Neural progenitor cell (in vitro differentiated cells): ENCODE measurements around the gene GSDME. TPM values are rescaled to one million over a fixed set of nuclear protein-coding genes. Genes with fewer than 3 reads are reported as not detected.

Source experiments
- DNase-seq: peaks from one replicate; pipeline ENCODE4 v3.0.0-alpha.2; 2016; ENCODE audit warnings: low spot score
- H2AFZ ChIP-seq: fragments of 200-600 bp; sonication (generic); replicated peaks from 2 replicates; pipeline ENCODE4 v1.6.1; 2016; ENCODE audit warnings: antibody characterized with exemption
- H3F3A ChIP-seq: fragments of 200-600 bp; sonication (generic); 2 replicates; pipeline ENCODE4 v1.6.1; 2016; ENCODE audit warnings: antibody characterized with exemption, low read depth
- H3K27ac ChIP-seq: fragments of 200-600 bp; sonication (generic); 2 replicates; pipeline ENCODE4 v1.5.1; 2016; ENCODE audit warnings: mild to moderate bottlenecking
- H3K27me3 ChIP-seq: fragments of 200-600 bp; sonication (generic); 2 replicates; pipeline ENCODE4 v1.6.1; 2016; ENCODE audit warnings: mild to moderate bottlenecking, moderate library complexity
- H3K36me3 ChIP-seq: fragments of 200-600 bp; sonication (generic); 2 replicates; pipeline ENCODE4 v1.5.1; 2016
- H3K4me1 ChIP-seq: fragments of 200-600 bp; sonication (generic); 2 replicates; pipeline ENCODE4 v1.6.1; 2016; ENCODE audit warnings: mixed run types
- H3K4me2 ChIP-seq: fragments of 200-600 bp; sonication (generic); 2 replicates; pipeline ENCODE4 v1.6.1; 2016
- H3K4me3 ChIP-seq: fragments of 200-600 bp; sonication (generic); 2 replicates; pipeline ENCODE4 v1.5.1; 2016
- H3K79me2 ChIP-seq: fragments of 200-600 bp; sonication (generic); 2 replicates; pipeline ENCODE4 v1.6.1; 2016; ENCODE audit warnings: low read depth
- H3K9ac ChIP-seq: fragments of 200-600 bp; sonication (generic); 2 replicates; pipeline ENCODE4 v1.6.1; 2016
- H3K9me3 ChIP-seq: fragments of 200-600 bp; sonication (generic); 2 replicates; pipeline ENCODE4 v1.5.1; 2016; ENCODE audit warnings: low read depth
- H4K20me1 ChIP-seq: fragments of 200-600 bp; sonication (generic); 2 replicates; pipeline ENCODE4 v1.6.1; 2016; ENCODE audit warnings: low read depth
- H3K27ac Mint-ChIP-seq: 3 replicates; pipeline ENCODE4 v1.8.0; 2021; ENCODE audit warnings: mixed read lengths
- H3K27me3 Mint-ChIP-seq: 2 replicates; pipeline ENCODE4 v1.8.0; 2022; ENCODE audit warnings: low read depth, mild to moderate bottlenecking, inconsistent platforms, moderate library complexity, mixed read lengths; ENCODE audit not compliant: insufficient read depth
- H3K36me3 Mint-ChIP-seq: 3 replicates; pipeline ENCODE4 v1.8.0; 2021; ENCODE audit warnings: mixed read lengths
- H3K4me1 Mint-ChIP-seq: 3 replicates; pipeline ENCODE4 v1.8.0; 2021; ENCODE audit warnings: mixed read lengths
- H3K4me3 Mint-ChIP-seq: 3 replicates; pipeline ENCODE4 v1.8.0; 2021; ENCODE audit warnings: mild to moderate bottlenecking, moderate library complexity, mixed read lengths
- H3K9me3 Mint-ChIP-seq: 3 replicates; pipeline ENCODE4 v1.8.0; 2020; ENCODE audit warnings: mixed read lengths
- CTCF ChIP-seq: fragments of 200-600 bp; sonication (generic); IDR thresholded peaks from 2 replicates; pipeline ENCODE4 v1.5.1; 2017; ENCODE audit warnings: antibody characterized with exemption, mild to moderate bottlenecking
- EZH2 ChIP-seq: fragments of 200-600 bp; sonication (generic); IDR thresholded peaks from 2 replicates; pipeline ENCODE4 v1.6.1; 2017; ENCODE audit warnings: antibody characterized with exemption, mild to moderate bottlenecking, moderate library complexity
- EZH2phosphoT487 ChIP-seq: fragments of 200-600 bp; sonication (generic); IDR thresholded peaks from 2 replicates; pipeline ENCODE4 v1.6.1; 2017; ENCODE audit warnings: antibody characterized with exemption
- total RNA-seq: library from RNA; depleted of rRNA; stranded (reverse); fragments of >200 nt; gene quantifications from 2 replicates; pipeline ENCODE4 v1.2.3, GENCODE V29; 2015; ENCODE audit warnings: low replicate concordance

GSDME gene
- total RNA-seq, 1 donor from 2014 or later: 15.5 TPM

GRCh38 chr7:24779283-24779655, 22.0 kb upstream of the GSDME start:
- Mint-ChIP-seq H3K9me3 (peaks cover 6% of the 10 kb centered on the region), H3K4me1 (no peaks in the 10 kb centered on the region)
- no peaks in the 10 kb centered on the region for H3K27me3 ChIP-seq

DNA sequence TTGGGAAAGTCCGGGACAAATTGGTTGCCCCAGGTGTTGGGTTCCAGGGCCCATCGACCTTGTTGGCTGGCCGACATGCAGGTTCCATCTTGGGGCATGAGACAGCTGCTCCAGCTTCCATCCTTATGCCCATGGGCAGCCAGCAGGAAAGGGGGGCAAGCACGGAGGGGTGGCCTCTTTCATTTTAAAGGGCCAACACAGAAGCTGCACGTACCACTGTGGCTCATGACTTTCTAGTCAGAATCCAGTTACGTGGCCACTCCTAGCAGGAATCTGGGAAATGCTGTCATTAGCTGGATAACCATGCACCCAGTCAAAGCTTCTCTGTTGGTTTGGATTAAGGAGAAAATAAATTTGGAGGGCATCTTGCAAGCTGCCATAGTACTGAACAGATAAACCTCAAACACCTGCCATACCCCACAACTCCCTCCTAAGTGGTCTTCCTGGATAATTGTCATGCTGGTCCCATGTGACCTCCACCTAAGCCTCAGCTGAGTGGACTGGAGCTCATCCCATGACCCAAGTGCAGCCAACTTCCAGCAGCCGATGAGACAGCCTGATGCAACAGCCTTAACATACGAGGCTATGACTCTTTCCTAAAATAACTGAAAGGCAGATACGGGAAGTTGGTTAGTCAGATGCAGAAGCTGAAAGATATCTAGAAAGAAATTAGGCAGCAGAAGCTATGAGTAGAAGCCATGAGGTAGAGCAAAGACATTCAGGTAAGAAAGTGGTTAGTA, 21.4 kb upstream of the GSDME start:
- TF ChIP-seq EZH2phosphoT487 (no peak), EZH2 (no peak), CTCF (no peak)
- H3F3A ChIP-seq: no peaks in the 10 kb centered on the region
- no peak overlapping the region for H3K27ac ChIP-seq
- no peaks in the 10 kb centered on the region for H3K9me3 ChIP-seq
- Mint-ChIP-seq H3K4me1 (no peaks in the 10 kb centered on the region), H3K27me3 (peaks cover 2% of the 10 kb centered on the region), H3K4me3 (no peak overlapping the region), H3K27ac (no peak overlapping the region), H3K36me3 (peaks cover 2% of the 10 kb centered on the region), H3K9me3 (peaks cover 5% of the 10 kb centered on the region)
- H3K27me3 ChIP-seq: no peaks in the 10 kb centered on the region
- H4K20me1 ChIP-seq: no peaks in the 10 kb centered on the region
- H2AFZ ChIP-seq: no peak overlapping the region
- H3K9ac ChIP-seq: no peak overlapping the region
- H3K4me2 ChIP-seq: no peak overlapping the region
- H3K79me2 ChIP-seq: no peaks in the 10 kb centered on the region
- no peak overlapping the region for H3K4me3 ChIP-seq
- H3K36me3 ChIP-seq: no peaks in the 10 kb centered on the region
- DNase-seq: no peak
- no peaks in the 10 kb centered on the region for H3K4me1 ChIP-seq

More at GRCh38 chr7:24779283-24779655, 22.0 kb upstream of the GSDME start:
- Histone ChIP-seq H3K9ac (no peak overlapping the region), H3K4me2 (no peak overlapping the region), H4K20me1 (no peaks in the 10 kb centered on the region), H2AFZ (no peak overlapping the region), H3K4me1 (no peaks in the 10 kb centered on the region), H3F3A (no peaks in the 10 kb centered on the region), H3K4me3 (no peak overlapping the region), H3K79me2 (no peaks in the 10 kb centered on the region), H3K9me3 (no peaks in the 10 kb centered on the region), H3K36me3 (no peaks in the 10 kb centered on the region), H3K27ac (no peak overlapping the region)
- Mint-ChIP-seq H3K27me3 (peaks cover 6% of the 10 kb centered on the region), H3K4me3 (no peak overlapping the region), H3K27ac (no peak overlapping the region), H3K36me3 (peaks cover 3% of the 10 kb centered on the region)
- TF ChIP-seq CTCF (no peak), EZH2 (no peak), EZH2phosphoT487 (no peak)
- no peak for DNase-seq

- Mint-ChIP-seq H3K9me3 (no peaks in the 10 kb centered on the region), H3K27me3 (no peaks in the 10 kb centered on the region), H3K36me3 (no peaks in the 10 kb centered on the region), H3K4me3 (no peak overlapping the region), H3K4me1 (no peaks in the 10 kb centered on the region), H3K27ac (no peak overlapping the region)
- TF ChIP-seq EZH2phosphoT487: no peak
- TF ChIP-seq CTCF: no peak
- no peak for TF ChIP-seq EZH2
- no peak for DNase-seq
- H3K4me1 ChIP-seq: no peaks in the 10 kb centered on the region
- no peaks in the 10 kb centered on the region for H3K79me2 ChIP-seq
- no peaks in the 10 kb centered on the region for H4K20me1 ChIP-seq
- H3K4me3 ChIP-seq: no peak overlapping the region
- H3K9me3 ChIP-seq: no peaks in the 10 kb centered on the region
- no peaks in the 10 kb centered on the region for H3F3A ChIP-seq
- no peak overlapping the region for H3K27ac ChIP-seq
- H3K27me3 ChIP-seq: no peaks in the 10 kb centered on the region
- no peak overlapping the region for H3K4me2 ChIP-seq
- H3K9ac ChIP-seq: no peak overlapping the region
- no peaks in the 10 kb centered on the region for H3K36me3 ChIP-seq
- H2AFZ ChIP-seq: no peak overlapping the region
Measured at GRCh38 chr7:24777806-24778205, 20.5 kb upstream of the GSDME start.
